HG03196 (cell line): ENCODE measurements around the gene UBE2N.
"Not testable (repeated sequence)": the region's sequence is repeated elsewhere in the genome, so short reads cannot be mapped to it uniquely, and the experiment has no call there.

ENCODE experiments used
- ATAC-seq: cut with Tn5 transposase; IDR thresholded peaks from one replicate; pipeline ENCODE4 v1.9.1; 2021; ENCODE audit not compliant: unreplicated experiment

UBE2N gene

GRCh38 chr12:93381976-93382437 is 59.7 kb downstream of the UBE2N start:
- ATAC-seq = not testable (repeated sequence)

- no peak for ATAC-seq
These were observed 60.4 kb downstream of the UBE2N start for GRCh38 chr12:93381161-93381975.

DNA sequence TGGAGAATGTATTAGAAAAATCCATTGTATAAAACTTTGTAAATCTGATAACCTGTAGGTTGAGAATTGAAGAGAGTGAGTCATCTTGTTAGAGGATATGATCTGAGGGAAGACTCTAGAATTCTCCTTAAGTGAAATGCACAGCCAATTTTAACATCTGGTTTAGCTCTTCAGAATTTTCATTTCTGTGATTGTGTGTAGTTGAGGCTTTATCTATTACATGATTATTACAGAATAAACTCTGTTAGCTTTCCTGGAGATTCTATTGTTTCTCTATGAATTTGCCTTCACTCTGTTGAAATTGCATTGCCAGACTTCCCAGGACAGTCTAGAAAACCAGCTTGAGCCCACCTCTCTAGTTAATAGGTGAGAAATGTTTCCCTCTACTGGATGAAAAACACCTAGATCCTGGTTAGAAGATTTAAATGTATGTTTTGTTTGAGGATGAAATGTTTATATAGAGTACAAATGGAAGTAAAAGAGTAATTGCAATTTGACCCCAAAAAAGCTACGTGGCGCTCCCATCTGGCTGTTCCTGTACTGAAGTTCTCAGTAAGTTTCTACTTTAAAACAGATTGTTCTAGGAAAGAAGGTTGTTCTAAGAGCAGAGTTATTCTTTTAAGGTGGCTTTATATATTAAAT is 61.1 kb downstream of the UBE2N start:
- ATAC-seq = no peak

- no peak for ATAC-seq
These were observed 61.8 kb downstream of the UBE2N start for GRCh38 chr12:93379981-93380361.

DNA sequence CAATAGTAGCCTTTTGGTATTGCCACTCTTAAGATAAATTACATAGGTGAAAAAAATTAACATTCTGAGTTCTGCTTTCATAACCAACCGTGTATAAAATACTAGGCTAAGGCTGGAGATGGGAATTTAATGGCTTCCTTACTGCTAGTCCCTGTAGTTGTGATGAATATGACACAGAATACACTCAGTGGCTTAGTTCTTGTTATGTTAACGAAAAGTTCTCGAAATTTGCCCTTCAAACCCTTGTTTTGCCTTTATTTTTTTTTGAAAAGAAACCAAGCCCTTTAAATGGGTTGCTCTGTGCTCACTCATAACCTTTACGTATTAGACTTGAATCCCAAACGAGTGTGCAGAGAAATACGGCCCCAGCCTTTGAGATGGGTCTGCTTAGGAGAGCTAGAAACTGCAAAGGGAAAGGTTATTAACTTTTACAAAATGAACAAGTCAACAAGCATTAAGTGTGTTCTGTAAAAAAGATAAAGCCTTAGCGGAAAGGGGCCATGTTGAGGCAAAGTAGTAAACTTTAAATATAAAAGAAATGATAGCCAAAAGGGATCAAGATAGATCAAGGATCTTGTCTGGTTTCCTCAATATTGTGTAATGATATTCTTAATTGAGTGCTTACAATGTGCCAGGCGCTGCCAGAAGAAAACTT is 62.3 kb downstream of the UBE2N start:
- ATAC-seq = no peak

- no peak for ATAC-seq
These were observed 62.8 kb downstream of the UBE2N start for GRCh38 chr12:93378998-93379325.

GRCh38 chr12:93378196-93378997 is 63.4 kb downstream of the UBE2N start:
- ATAC-seq = peak; percentile 26

DNA sequence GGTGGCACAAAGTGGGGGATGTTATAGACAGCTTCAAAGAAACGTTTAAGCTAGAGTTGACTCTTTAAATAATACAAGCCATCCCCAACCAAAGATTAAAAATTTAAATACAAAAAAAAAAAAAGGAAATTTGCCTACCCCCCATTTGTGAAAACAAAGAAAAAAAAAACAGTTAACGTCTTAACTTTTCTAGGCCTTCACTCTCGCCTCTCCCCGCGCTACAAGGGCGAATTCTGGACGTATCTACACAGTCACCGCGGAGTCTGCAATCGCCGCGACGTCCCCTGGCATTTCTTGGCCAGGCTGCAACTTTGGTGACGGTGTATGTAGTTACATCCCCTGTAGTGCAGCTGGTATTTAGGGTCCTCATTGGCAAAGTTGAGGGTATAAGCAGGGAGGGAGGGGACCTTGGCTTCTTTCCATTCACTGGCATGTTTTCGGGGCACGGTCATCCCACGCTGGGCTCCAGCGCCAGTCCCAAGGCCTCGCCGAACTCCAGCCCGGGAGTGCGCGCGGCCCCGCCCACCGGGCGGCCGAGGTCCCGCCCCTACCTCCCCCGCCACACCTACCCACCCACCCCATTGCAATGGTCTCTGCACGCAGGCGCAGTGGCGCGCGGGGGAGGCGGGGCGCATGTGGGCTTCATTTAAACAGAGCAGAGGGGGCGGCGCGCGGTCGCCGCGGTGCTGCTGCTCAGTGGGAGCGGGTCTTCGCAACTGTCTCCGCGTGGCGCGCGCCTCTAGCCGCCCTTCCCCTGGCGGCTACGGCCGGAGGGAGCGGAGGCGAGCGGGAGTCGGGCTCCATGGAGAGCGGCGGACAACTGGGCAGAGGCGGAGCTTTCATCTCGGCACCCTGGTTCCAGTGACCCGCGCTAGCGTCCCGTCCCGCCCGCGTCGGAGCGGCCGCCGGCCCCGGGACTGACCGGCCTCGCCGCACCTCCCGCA is 64.2 kb downstream of the UBE2N start, which contains the start of gene NUDT4:
Gene NUDT4, plus strand, starts transcription at position 674 of the 944 bp plus-strand sequence. CDS start 398 bp downstream, outside the sequence.
- peak; percentile 74 for ATAC-seq

DNA sequence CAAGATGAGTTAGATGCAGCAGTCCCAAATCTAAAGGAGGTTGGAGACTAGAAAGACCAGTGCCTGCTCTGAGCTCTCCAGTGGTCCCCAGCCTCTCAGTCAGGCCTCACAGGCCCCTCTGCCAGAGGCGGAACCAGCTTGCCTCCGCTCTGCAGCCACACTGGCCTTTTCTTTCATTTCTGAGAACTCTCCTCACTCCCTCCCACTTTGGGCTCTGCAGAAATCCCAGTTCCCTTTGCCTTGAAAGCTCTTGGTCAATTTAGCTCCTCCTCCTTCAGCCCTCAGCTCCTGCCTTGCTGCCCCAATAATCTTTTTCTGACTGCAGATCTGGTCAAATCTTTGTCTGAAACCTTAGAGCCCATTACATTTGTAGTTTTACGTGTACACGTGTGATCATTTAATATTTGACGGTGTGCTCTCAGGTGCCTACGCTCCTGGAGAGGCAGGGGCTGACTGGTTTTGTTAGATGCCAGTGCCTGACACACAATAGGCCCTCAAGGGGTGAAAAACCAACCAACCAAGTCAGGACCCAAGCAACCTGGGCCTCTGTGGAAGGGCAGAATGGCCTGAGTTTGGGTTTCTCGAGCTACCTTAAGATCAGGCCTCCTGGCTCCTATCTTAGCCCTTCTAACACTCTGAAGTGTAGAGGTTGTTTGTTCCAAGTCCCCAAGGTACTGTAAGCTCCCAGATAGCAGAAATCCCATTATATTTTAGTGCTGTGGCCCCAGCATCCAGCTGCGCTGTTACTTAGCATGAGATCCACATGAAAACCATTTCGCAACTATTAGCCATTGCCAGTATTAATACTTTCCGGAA is 65.1 kb downstream of the UBE2N start:
- no peak for ATAC-seq

- ATAC-seq = no peak
These were observed 65.8 kb downstream of the UBE2N start for GRCh38 chr12:93375906-93376305.

DNA sequence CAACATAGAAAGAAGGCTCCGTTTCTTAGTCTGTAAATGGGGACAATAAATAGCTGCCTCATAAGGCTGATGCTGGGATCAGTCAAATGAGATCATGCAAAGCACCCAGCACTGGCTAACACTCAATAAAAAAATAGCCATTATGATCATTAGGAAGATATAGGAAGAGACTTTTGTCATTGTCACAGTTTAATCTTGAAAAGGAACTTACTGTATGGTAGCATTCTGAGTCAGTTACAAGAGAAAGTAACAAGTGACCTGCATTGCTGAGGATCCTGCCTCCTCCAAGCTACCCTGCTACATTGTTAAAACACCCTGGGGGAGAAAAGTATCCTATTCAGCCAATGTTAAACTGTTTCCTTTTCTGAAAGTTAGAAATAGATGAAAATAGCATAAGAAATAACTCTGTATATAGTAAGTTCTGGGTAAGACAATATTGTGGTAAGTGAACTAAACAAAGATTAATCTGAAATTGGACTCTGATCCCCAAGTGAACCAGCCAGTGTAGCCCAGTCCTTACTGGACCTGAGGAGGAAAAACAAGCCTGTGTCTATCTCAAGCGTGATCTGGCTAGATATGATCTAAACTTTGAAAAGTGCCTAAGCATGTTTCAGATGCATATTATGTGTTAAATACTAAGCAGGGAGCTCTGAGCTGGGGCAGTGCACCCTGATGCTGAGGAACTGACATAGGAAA is 67.6 kb downstream of the UBE2N start:
- ATAC-seq = no peak

DNA sequence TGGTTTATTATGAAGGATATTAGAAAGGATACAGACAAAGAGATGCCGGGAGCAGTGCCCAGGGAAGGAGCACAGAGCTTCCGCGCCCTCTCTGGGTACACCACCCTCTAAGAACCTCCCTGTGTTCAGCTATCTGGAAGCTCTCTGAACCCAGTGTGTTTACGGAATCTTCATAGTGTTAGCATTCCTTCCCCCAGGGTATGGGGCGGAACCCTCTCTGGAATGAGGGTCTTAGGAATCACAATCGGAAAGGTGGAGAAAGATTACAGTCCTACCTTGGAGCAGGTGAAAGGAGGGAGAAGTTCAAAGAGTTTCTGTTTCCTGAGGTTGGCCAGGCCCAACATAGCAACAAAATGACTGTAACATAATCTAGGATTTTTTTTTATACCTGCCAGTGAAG is 70.8 kb downstream of the UBE2N start:
- no peak for ATAC-seq

- ATAC-seq = no peak
These were observed 72.2 kb downstream of the UBE2N start for GRCh38 chr12:93369505-93369904.

GRCh38 chr12:93368766-93369165 is 73.0 kb downstream of the UBE2N start:
- ATAC-seq = no peak

DNA sequence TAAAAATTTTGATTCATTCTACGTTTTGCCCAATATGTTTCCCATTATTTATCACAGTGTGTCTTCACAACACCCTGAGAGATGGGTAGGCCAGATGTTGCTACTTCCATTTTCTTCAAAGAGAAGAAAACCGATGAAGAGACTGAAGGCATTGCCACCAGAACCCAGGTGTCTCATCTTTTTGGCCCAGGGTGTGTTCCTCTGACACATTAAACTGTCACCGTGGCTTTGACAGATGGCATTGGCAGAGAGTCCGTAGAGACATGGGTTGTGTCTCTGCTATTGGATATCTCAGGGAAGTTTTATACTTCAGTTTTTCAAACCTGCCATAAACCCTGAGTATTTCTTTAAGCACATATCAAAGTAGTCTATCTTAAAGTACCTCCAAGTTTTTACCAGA is 75.3 kb downstream of the UBE2N start:
- ATAC-seq = no peak

- no peak for ATAC-seq
These were observed 75.9 kb downstream of the UBE2N start for GRCh38 chr12:93365616-93366405.

DNA sequence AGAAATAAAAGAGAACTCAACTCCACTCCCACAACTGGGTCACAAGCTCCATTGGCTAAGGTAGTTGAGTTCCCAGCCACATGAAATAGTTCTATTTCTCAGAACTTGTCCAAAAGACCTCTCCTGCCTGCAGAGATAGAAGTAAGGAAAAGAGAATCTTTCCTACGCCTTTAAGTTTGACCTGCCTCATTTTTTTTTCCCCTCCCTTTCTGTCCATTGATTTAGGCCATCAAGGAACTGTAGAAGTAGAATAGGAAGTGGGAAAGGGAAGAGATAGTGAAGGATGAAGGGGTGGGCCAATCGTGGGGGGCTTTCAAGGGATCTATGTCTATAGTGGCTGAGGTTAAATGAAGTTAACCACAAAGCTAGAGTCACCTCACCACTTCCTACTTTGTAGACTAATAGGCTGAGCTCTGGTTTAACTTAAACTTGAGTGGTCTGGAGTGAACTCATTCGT is 77.9 kb downstream of the UBE2N start:
- no peak for ATAC-seq
